UCSD-AML1 (cell line): ENCODE data around the gene MORF4L1.
A peak's percentile ranks its signal among the peaks of the same experiment; 100 is the strongest.
"Not testable (repeated sequence)": the region's sequence is repeated elsewhere in the genome, so short reads cannot be mapped to it uniquely, and the experiment has no call there.

Source experiments
- DNase-seq: peaks from one replicate; lab custom pipeline; 2025; ENCODE audit not compliant: unreplicated experiment; lab: John Stamatoyannopoulos, UW

Gene MORF4L1

DNA sequence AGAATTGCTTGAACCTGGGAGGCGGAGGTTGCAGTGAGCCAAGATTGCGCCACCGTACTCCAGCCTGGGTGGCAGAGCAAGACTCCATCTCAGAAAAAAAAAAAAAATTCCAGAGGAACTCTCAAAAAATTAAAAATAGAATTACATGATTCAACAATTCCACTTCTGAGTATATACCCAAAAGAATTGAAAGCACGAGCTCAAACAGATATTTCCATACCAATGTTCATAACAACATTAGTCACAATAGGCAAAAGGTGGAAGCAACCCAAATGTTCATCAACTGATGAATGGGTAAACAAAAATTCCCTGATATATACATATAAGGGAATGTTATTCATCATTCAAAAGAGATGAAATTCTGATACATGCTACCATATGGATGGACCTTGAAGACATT, 16.9 kb upstream of the MORF4L1 start:
- DNase-seq = no peak

- DNase-seq = peak; percentile 83
These were observed 12.5 kb upstream of the MORF4L1 start for GRCh38 chr15:78859971-78860719.

- DNase-seq = not testable (repeated sequence)
These were observed 7.1 kb upstream of the MORF4L1 start for GRCh38 chr15:78865585-78865984.

DNA sequence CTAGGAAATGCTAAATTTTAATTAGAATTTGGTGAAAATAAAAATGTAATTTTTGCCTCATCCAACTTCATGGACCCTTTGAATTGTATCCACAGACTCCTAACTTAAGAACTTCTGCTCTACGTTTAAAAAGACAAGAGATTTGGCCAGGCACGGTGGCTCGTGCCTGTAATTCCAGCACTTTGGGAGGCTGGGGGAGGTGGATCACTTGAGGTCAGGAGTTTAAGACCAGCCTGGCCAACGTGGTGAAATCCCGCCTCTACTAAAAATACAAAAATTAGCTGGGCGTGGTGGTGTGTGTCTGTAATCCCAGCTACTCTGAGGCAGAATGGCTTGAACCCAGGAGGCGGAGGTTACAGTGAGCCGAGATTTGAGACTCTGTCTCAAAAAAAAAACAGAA, 6.7 kb upstream of the MORF4L1 start:
- not testable (repeated sequence) for DNase-seq

DNA sequence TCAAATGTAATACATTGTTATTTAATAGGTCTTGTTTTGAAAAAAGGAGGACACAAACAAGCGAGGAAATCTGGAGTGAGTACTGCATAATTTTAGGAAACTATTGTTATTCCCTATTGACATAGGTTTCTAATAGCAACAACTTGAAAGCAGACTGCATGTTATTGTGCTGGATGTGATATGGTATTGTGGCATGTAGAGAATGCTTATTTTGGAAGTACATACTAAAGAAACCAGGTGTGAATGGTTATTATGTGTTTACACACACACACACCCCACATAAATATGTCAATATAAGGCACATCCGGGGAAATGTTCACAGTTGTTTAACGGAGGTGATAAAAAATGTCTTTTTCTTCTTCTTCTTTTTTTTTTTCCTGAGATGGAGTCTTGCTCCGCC, 5.9 kb upstream of the MORF4L1 start:
- DNase-seq = no peak

DNA sequence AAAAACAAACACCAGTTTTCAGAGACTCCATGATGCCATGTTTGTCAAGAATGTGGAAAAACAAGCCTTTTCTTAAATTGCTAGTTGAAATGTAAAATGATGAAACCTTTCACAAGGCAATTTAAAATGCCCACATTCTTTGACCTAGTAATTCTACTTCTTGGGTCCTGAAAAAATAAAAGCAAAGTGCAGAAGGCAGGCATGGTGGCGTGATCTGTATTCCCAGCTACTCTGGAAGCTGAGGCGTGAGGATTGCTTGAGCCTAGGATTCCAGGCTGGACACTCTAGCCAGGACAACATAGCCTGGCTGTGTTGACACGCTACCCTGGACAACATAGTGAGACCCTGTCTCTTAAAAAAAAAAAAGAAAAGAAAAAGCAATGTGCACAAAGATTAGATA, 4.3 kb upstream of the MORF4L1 start:
- no peak for DNase-seq

DNA sequence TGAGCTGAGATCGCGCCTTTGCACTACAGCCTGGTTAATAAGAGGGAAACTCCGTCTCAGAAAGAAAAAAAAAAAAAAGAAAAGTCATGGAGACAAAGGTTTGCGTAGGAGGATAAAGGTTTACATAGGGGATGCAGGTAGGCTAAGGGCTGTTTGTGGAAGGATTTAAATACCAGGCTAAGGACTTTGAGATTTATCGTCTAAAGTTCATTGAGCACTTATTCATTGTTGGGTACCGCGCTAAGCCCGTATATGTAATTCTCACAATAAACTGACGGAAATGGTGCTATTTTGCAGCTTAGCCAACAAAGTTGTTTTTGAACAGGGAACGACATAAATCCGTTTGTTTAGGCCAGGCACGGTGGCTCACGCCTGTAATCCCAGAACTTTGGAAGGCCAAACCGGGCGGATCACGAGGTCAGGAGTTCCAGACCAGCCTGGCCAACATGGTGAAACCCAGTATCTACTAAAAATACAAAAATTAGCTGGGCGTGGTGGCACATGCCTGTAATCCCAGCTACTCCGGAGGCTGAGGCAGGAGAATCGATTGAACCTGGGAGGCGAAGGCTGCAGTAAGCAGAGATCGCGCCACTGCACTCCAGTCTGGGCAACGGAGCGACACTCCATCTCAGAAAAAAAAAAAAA, 1.1 kb upstream of the MORF4L1 start:
- DNase-seq = not testable (repeated sequence)

DNA sequence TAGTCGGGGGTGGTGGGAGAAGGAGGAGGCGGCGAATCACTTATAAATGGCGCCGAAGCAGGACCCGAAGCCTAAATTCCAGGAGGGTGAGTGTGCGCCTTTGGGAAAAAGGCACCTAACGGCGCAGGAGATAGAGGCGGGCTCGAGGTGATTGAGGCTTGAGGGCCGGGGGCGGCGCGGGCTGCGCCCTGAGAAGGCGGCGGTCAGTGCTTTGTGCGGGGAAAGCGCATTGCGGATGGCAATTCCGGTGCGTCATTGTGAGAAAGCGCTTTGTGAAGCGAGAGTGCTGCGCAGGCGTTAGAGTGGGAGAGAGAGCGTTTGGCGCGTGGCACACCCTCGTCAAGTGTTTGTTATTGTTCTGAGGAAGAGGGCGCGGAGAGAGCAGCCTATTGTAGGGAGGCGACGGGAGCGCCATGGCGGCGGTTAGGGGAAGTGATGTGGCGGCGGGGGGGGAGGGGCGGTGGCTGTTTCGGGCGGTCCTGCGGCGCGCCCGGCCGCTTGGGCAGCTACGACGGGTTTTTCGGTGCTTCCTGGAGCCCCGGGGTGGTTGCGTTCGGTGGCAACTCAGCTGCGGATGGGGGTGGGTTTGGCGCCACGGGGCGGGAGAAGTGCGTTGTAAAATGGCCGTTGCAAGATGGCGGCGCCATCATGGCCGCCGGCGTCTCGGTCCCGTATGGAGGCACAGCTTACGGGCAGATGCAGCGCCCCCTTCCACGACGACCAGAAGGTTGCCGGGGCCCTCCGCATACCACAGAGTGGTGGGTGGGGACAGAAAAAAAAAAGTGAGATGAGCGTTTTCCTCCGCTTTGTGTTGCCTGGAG, 492 bp downstream of the MORF4L1 start:
- peak; percentile 91 for DNase-seq

- DNase-seq = no peak
These were observed 1.4 kb downstream of the MORF4L1 start for GRCh38 chr15:78873793-78874765.

- DNase-seq = no peak
These were observed 2.6 kb downstream of the MORF4L1 start for GRCh38 chr15:78875107-78875914.

- not testable (repeated sequence) for DNase-seq
These were observed 4.3 kb downstream of the MORF4L1 start for GRCh38 chr15:78876954-78877353.

DNA sequence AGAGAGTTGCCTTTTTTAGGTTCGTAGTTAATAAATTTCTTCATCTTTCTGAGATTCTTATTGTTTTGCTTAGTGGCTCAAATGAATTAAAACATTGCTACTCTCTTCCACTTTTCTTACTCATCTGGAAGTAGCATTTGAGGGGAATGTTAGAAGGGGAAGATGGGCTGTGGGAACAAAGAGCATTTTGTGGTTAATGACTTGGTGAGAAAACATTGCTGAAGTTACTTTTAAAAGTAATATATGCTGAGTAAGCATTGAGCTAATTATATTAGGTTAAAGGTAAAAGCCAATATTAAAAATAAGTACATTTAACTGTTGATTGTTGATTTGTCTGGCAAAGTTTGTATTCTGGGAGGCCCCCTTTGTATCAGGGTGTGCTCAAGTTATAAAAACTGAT, 5.7 kb downstream of the MORF4L1 start:
- DNase-seq = no peak

DNA sequence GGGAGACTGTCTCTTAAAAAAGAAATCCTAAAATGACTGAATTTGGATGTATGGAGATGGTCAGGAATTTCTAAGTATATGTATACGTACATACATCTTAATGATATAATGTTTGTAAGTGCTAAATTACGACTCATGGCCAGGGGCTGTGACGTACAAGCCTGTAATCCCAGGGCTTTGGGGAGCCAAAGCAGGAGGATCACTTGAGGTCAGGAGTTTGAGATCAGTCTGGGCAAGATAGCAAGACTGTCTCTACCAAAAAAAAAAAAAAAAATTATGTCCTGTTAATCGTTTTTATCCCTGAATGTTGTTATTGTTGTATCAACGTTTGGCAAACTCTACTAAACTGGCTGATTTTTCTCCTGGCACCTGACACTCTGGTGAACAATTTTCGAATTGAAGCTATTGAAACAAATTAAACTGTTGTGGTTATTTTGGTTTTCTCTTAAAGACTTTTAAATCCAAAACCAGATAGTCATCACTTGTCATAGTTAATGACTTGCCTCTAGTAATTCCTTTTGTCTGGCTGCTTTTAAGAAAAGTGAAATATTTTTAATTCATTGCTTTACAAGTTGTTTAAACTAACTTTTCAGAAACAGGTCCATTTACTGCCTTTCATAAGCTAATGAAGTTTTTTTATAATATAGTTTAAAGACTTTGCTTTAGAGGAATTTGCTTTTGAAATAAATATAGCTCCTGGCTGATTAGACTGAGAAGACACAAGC, 7.0 kb downstream of the MORF4L1 start:
- DNase-seq = no peak

DNA sequence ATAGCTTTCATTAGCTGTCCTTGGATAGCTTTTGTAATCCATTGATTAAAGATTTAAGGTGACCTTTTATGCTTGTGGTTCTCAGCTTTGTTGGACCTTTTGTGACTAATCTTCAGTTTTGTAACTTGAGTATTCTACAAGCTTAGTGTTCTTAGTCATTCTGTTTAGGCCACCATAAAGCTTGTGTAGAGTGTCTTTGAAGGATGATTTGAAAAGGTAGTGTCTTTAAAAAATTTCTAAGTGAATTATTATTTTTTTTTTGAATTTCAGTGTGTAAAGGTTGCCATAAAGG, 7.5 kb downstream of the MORF4L1 start:
- no peak for DNase-seq

DNA sequence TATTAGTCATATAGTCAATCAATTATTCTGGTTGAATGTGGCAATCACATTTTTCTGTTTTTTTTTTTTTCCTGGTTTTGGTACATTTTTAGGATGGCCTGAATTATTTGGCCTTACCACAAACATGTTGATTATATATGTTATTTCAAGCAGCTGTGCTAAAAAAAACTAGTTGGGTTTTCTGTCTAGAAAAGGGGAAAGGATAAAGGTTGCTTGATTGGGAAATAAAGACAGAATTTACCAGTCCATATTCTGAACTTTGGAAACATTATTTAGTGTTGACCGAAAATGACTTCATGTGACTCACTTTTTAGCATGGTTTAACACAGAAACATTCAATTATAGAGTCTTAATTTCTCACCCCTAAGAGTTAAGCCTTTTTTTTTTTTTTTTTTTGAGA, 8.1 kb downstream of the MORF4L1 start:
- no peak for DNase-seq

DNA sequence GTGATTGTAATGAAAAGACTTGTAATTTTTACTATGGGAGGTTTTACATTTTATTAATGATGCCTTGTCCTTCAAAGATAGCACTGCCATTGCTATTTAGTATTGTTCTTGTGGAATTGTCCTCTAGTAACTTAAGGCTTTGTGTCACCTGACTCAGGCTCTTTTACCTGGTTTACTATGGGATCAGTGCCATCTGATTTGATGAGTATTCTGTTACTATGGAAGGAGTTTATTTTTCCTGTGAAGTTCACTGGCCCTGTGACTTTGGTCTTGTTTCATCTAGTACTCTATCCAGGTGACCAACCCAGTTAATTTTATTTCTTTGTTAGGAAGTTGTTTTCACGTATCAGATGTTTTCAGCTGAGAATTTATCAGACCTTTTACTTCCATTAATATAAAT, 9.0 kb downstream of the MORF4L1 start:
- no peak for DNase-seq

DNA sequence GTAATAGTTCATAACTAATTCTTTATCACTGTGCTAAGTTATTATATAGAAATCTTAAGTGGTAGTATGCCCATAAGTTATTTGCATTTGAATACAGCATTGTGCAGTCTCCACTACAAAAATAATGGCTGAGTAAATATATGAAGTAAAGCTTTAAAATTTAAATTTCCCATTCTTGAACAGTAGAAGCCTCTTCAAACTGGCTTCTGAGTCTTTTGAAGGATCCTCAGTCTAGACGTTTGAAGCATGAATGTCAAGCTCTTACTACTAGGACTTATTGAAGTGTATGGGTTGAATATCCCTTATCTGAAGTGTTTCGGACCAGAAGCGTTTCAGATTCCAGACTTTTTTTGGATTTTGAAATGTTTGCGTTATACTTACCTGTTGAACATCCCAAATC, 16.3 kb downstream of the MORF4L1 start:
- DNase-seq = no peak

DNA sequence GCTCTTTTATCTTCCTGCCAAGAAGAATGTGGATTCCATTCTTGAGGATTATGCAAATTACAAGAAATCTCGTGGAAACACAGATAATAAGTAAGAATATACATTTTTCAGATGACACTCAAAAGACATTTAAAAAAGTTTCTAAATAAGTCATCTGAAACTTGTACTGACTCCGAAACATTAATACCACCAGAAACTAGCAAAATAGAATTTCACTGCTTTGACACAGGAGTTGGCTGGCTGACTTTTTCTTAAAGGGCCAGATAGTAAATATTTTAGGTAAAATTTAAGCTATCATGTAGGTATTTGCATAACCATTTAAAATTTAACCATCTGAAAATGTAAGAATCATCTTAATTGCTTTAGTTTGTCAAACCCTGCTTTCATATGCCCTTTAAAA, 20.8 kb downstream of the MORF4L1 start:
- no peak for DNase-seq

- no peak for DNase-seq
These were observed 22.8 kb downstream of the MORF4L1 start for GRCh38 chr15:78895471-78895870.

DNA sequence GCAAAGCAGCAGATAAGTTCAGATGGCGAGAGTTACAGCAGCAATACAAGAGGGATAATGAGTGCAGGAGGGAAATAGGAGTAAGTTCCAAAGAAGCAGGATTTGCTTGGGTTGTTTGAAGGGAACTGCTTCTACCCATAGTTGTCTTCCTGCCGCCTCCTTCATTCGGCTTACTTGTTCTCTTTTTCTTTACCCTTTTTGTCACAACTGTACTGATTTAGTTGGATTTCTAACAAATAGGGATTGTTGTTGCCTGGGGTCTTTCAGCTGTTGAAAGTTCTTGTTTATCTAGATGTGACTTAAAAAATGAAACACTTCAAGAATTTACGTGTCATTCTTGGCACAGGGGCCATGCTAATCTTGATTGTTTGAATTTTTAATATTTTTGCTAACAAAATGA, 25.9 kb downstream of the MORF4L1 start:
- no peak for DNase-seq
